IPS DF 6.9 (cell line): Measurements from ENCODE around the gene PRR13.
"Not testable (repeated sequence)": the region's sequence is repeated elsewhere in the genome, so short reads cannot be mapped to it uniquely, and the experiment has no call there.

Source experiments
- DNase-seq: peaks from one replicate; pipeline ENCODE4 v3.0.0-alpha.2; 2013; ENCODE audit warnings: low read depth, low spot score
- H3K27ac ChIP-seq: one replicate; pipeline ENCODE4 v1.5.1; 2013; ENCODE audit warnings: low read length, control low read depth
- H3K27me3 ChIP-seq: 2 replicates; pipeline ENCODE4 v1.6.1; 2013; ENCODE audit warnings: mild to moderate bottlenecking, low read length; ENCODE audit not compliant: control insufficient read depth, insufficient read depth
- H3K36me3 ChIP-seq: 2 replicates; pipeline ENCODE4 v1.6.1; 2013; ENCODE audit warnings: low read length; ENCODE audit not compliant: control insufficient read depth, insufficient read depth
- H3K4me1 ChIP-seq: 2 replicates; pipeline ENCODE4 v1.6.1; 2013; ENCODE audit warnings: low read length; ENCODE audit not compliant: control insufficient read depth, insufficient read depth
- H3K4me3 ChIP-seq: 2 replicates; pipeline ENCODE4 v1.5.1; 2013; ENCODE audit warnings: mild to moderate bottlenecking, low read length
- H3K9me3 ChIP-seq: 2 replicates; pipeline ENCODE4 v1.6.1; 2013; ENCODE audit warnings: low read length, inconsistent platforms; ENCODE audit not compliant: control insufficient read depth, insufficient read depth
- WGBS: extraction: QIAGEN DNeasy Blood & Tissue Kit; methylation state at CpG from one replicate; pipeline ENCODE4 v1.1.7; 2013; ENCODE audit warnings: mixed read lengths, missing lambda C conversion rate; ENCODE audit not compliant: insufficient read length, insufficient coverage; 5-methylcytosine and 5-hydroxymethylcytosine counted together

The PRR13 gene

GRCh38 chr12:53419756-53420155 is 21.8 kb upstream of the PRR13 start:
- Histone ChIP-seq H3K9me3 (no peaks in the 10 kb centered on the region), H3K27ac (no peak overlapping the region), H3K4me1 (peaks cover 1% of the 10 kb centered on the region; the same call in 1 of the 2 replicates), H3K27me3 (no peaks in the 10 kb centered on the region), H3K36me3 (no peaks in the 10 kb centered on the region), H3K4me3 (no peak overlapping the region)
- no peak for DNase-seq
- no CpG with 5 or more reads among the region's 2 CpGs for WGBS

GRCh38 chr12:53422247-53422646 is 19.3 kb upstream of the PRR13 start:
- H3K27me3 ChIP-seq, H3K27ac ChIP-seq, H3K4me1 ChIP-seq, DNase-seq, H3K9me3 ChIP-seq, H3K36me3 ChIP-seq, H3K4me3 ChIP-seq: not testable (repeated sequence)
- no CpG with 5 or more reads among the region's 12 CpGs for WGBS

- Histone ChIP-seq H3K27me3 (no peaks in the 10 kb centered on the region), H3K36me3 (no peaks in the 10 kb centered on the region), H3K4me1 (peaks cover 1% of the 10 kb centered on the region; the same call in 1 of the 2 replicates), H3K27ac (no peak within 1 kb of the TSS), H3K9me3 (no peaks in the 10 kb centered on the region), H3K4me3 (no peak within 1 kb of the TSS)
- WGBS, result no CpG with 5 or more reads among the region's 1 CpG
- DNase-seq, result no peak
Measured at GRCh38 chr12:53423597-53423996, 17.9 kb upstream of the PRR13 start, which contains the start of gene AMHR2. TSS of gene AMHR2 (plus strand) at chr12:53423855. CDS start at chr12:53423935, 80 bp downstream.

- Histone ChIP-seq H3K36me3 (no peaks in the 10 kb centered on the region), H3K27me3 (no peaks in the 10 kb centered on the region), H3K9me3 (no peaks in the 10 kb centered on the region), H3K27ac (no peak overlapping the region), H3K4me3 (no peak overlapping the region), H3K4me1 (peaks cover 1% of the 10 kb centered on the region; the same call in 1 of the 2 replicates)
- no peak for DNase-seq
- WGBS, result no CpG with 5 or more reads among the region's 9 CpGs
Measured at GRCh38 chr12:53424626-53425514, 16.7 kb upstream of the PRR13 start.

GRCh38 chr12:53425515-53426150 is 15.9 kb upstream of the PRR13 start:
- Histone ChIP-seq H3K4me1 (peaks cover 1% of the 10 kb centered on the region; the same call in 1 of the 2 replicates), H3K27me3 (no peaks in the 10 kb centered on the region), H3K9me3 (no peaks in the 10 kb centered on the region), H3K27ac (no peak overlapping the region), H3K4me3 (no peak overlapping the region), H3K36me3 (no peaks in the 10 kb centered on the region)
- DNase-seq, result no peak
- no CpG with 5 or more reads among the region's 11 CpGs for WGBS

GRCh38 chr12:53427905-53428594 is 13.5 kb upstream of the PRR13 start:
- WGBS, result no CpG with 5 or more reads among the region's 7 CpGs

GRCh38 chr12:53428741-53429140 is 12.8 kb upstream of the PRR13 start:
- Histone ChIP-seq H3K36me3 (no peaks in the 10 kb centered on the region), H3K9me3 (no peaks in the 10 kb centered on the region), H3K4me1 (no peaks in the 10 kb centered on the region), H3K27ac (no peak overlapping the region), H3K27me3 (no peaks in the 10 kb centered on the region), H3K4me3 (no peak overlapping the region)
- DNase-seq, result no peak
- WGBS, result no CpG with 5 or more reads among the region's 7 CpGs

More at GRCh38 chr12:53427905-53428594, 13.5 kb upstream of the PRR13 start:
- H3K4me1 ChIP-seq, result no peaks in the 10 kb centered on the region
- H3K4me3 ChIP-seq, result no peak overlapping the region
- H3K36me3 ChIP-seq, result no peaks in the 10 kb centered on the region
- no peaks in the 10 kb centered on the region for H3K27me3 ChIP-seq
- no peak overlapping the region for H3K27ac ChIP-seq
- DNase-seq, result no peak
- H3K9me3 ChIP-seq, result no peaks in the 10 kb centered on the region

- DNase-seq, result no peak
Measured at GRCh38 chr12:53430116-53430515, 11.4 kb upstream of the PRR13 start.

GRCh38 chr12:53431187-53431586 is 10.3 kb upstream of the PRR13 start:
- no peak for DNase-seq
- WGBS, result no CpG with 5 or more reads among the region's 7 CpGs
- Histone ChIP-seq H3K4me3 (no peak overlapping the region), H3K36me3 (no peaks in the 10 kb centered on the region), H3K4me1 (no peaks in the 10 kb centered on the region), H3K9me3 (no peaks in the 10 kb centered on the region), H3K27ac (no peak overlapping the region), H3K27me3 (no peaks in the 10 kb centered on the region)

More at GRCh38 chr12:53430116-53430515, 11.4 kb upstream of the PRR13 start:
- no peaks in the 10 kb centered on the region for H3K36me3 ChIP-seq
- H3K9me3 ChIP-seq, result no peaks in the 10 kb centered on the region
- no peak overlapping the region for H3K27ac ChIP-seq
- H3K4me1 ChIP-seq, result no peaks in the 10 kb centered on the region
- WGBS, result no CpG with 5 or more reads among the region's 5 CpGs
- no peaks in the 10 kb centered on the region for H3K27me3 ChIP-seq
- H3K4me3 ChIP-seq, result no peak overlapping the region

GRCh38 chr12:53435326-53435725 is 6.2 kb upstream of the PRR13 start:
- WGBS, result no CpG with 5 or more reads among the region's 9 CpGs
- not testable (repeated sequence) for H3K36me3 ChIP-seq, H3K27me3 ChIP-seq, H3K9me3 ChIP-seq, H3K4me3 ChIP-seq, H3K27ac ChIP-seq, DNase-seq, H3K4me1 ChIP-seq
